K562 (cell line): ENCODE data around the gene VWA7. TPM values are rescaled to one million over a fixed set of nuclear protein-coding genes. Genes with fewer than 3 reads are reported as not detected.

ENCODE experiments used
- ATAC-seq: fragments of 200-7000 bp; cut with Tn5 transposase; 3 replicates; pipeline ENCODE4 v1.9.1; 2020; ENCODE audit warnings: moderate library complexity
- BruUV-seq: library from RNA; stranded (reverse); fragments of 400-500 nt; replicated peaks from 2 replicates; lab custom pipeline; 2021; lab: Mats Ljungman, UMichigan
- CTCF ChIA-PET: fragments of 300-600 bp; formaldehyde crosslinking; extraction: SDS; loops from one replicate; lab custom pipeline; 2021; ENCODE audit warnings: low intra/inter-chr PET ratio; lab: Yijun Ruan, JAX
- POLR2A ChIA-PET: fragments of 300-600, 350-650 bp; sonication (Branson Sonifier 250); formaldehyde crosslinking; extraction: SDS; loops from one replicate; lab custom pipeline; 2021; ENCODE audit warnings: antibody characterized with exemption, inconsistent platforms; lab: Yijun Ruan, JAX
- DNase-seq, 4 experiments: peaks; one replicate each; pipeline versions ENCODE4 v3.0.0 to v3.0.0-alpha.2; 2011 to 2018; ENCODE audit warnings: low spot score in 3 of 4, mixed read lengths in 3 of 4; ENCODE audit errors: extremely low read depth in 1 of 4
- FAIRE-seq: peaks from 2 replicates; lab custom pipeline; 2011; peaks lifted over from hg19 to GRCh38; lab: Jason Lieb, UNC
- H2AFZ ChIP-seq: 2 replicates; pipeline ENCODE4 v1.6.0; 2011; ENCODE audit warnings: low read depth, low read length, control low read depth, inconsistent platforms
- H3K27ac ChIP-seq: fragments of 200-600 bp; 3 replicates; pipeline ENCODE4 v1.8.0; 2011; ENCODE audit warnings: low read depth, mild to moderate bottlenecking, control low read depth, inconsistent platforms, low read length, moderate library complexity, mixed read lengths; ENCODE audit errors: extremely low read depth
- H3K27me3 ChIP-seq, 2 experiments: fragments of 300-600 bp in 1 of 2; 2 replicates in 1 of 2; 3 replicates in 1 of 2; pipeline versions ENCODE4 v1.6.0 to v1.8.0; 2011; ENCODE audit warnings: inconsistent platforms in 2 of 2, low read length in 2 of 2, mild to moderate bottlenecking in 1 of 2, mixed read lengths in 1 of 2, moderate library complexity in 1 of 2; ENCODE audit not compliant: control insufficient read depth in 2 of 2, insufficient read depth in 2 of 2
- H3K36me3 ChIP-seq: fragments of 300-600 bp; 3 replicates; pipeline ENCODE4 v1.8.0; 2011; ENCODE audit warnings: mild to moderate bottlenecking, low read length, inconsistent platforms; ENCODE audit not compliant: control insufficient read depth, insufficient read depth
- H3K4me1 ChIP-seq, 2 experiments: fragments of 200-600 bp in 1 of 2; replicated peaks in 1 of 2; 2 replicates in 1 of 2; 3 replicates in 1 of 2; pipeline versions ENCODE4 v1.5.1 to v1.8.0; 2011; ENCODE audit warnings: inconsistent platforms in 2 of 2, low read length in 2 of 2, mild to moderate bottlenecking in 1 of 2, mixed read lengths in 1 of 2, moderate library complexity in 1 of 2; ENCODE audit not compliant: control insufficient read depth in 2 of 2, insufficient read depth in 2 of 2
- H3K4me2 ChIP-seq: 2 replicates; pipeline ENCODE4 v1.6.1; 2011; ENCODE audit warnings: low read length, control low read depth, inconsistent platforms, mixed read lengths; ENCODE audit not compliant: insufficient read depth
- H3K4me3 ChIP-seq: fragments of 200-600 bp; sonication (generic), shearing (Covaris generic); 2 replicates; pipeline ENCODE4 v1.5.1; 2016; ENCODE audit warnings: control low read depth, inconsistent platforms
- H3K79me2 ChIP-seq: fragments of 200-600 bp; 3 replicates; pipeline ENCODE4 v1.8.0; 2011; ENCODE audit warnings: low read length, inconsistent platforms; ENCODE audit not compliant: control insufficient read depth, insufficient read depth
- H3K9ac ChIP-seq, 2 experiments: 2 replicates each; pipeline versions ENCODE4 v1.6.0 to v1.6.1; 2011; ENCODE audit warnings: low read depth in 2 of 2, low read length in 2 of 2, control low read depth in 1 of 2, inconsistent platforms in 1 of 2, mild to moderate bottlenecking in 1 of 2, mixed read lengths in 1 of 2; ENCODE audit not compliant: insufficient read depth in 1 of 2
- H3K9me1 ChIP-seq: one replicate; pipeline ENCODE4 v1.6.0; 2011; ENCODE audit warnings: inconsistent platforms, mild to moderate bottlenecking, low read length, moderate library complexity; ENCODE audit not compliant: control insufficient read depth, insufficient read depth
- H3K9me3 ChIP-seq: replicated peaks from 2 replicates; pipeline ENCODE4 v1.5.1; 2011; ENCODE audit warnings: low read depth, low read length, inconsistent platforms; ENCODE audit not compliant: control insufficient read depth, insufficient read depth
- H4K20me1 ChIP-seq: replicated peaks from 2 replicates; pipeline ENCODE4 v1.6.1; 2011; ENCODE audit warnings: low read length, inconsistent platforms, mixed read lengths; ENCODE audit not compliant: control insufficient read depth, insufficient read depth
- JUN ChIP-seq, 2 experiments: sonication (generic) in 1 of 2; formaldehyde crosslinking in 1 of 2; IDR thresholded peaks; 2 replicates each; pipeline versions ENCODE4 v1.6.1 to v1.8.0; 2012 to 2022; ENCODE audit warnings: borderline replicate concordance in 2 of 2, mild to moderate bottlenecking in 2 of 2, improper control_type of control experiment in 1 of 2, low read depth in 1 of 2, low read length in 1 of 2, missing genetic modification reagents in 1 of 2
- NR4A1 ChIP-seq, 2 experiments: fragments of 250-450 bp in 1 of 2; fragments of 450-650 bp in 1 of 2; sonication (Bioruptor Pico) in 1 of 2; IDR thresholded peaks; 2 replicates each; pipeline versions ENCODE4 v1.4.0 to v1.6.1; 2016 to 2020; ENCODE audit warnings: mild to moderate bottlenecking in 2 of 2, missing compliant biosample characterization in 1 of 2, missing genetic modification characterization in 1 of 2, moderate library complexity in 1 of 2
- POLR2G ChIP-seq: fragments of 200-400 bp; formaldehyde crosslinking; IDR thresholded peaks from 2 replicates; pipeline ENCODE4 v1.6.1; 2017; ENCODE audit warnings: low read depth, mild to moderate bottlenecking, antibody characterized with exemption, low read length, moderate library complexity
- PTRF ChIP-seq: fragments of 450-650 bp; IDR thresholded peaks from 2 replicates; pipeline ENCODE4 v1.6.1; 2016; ENCODE audit warnings: mild to moderate bottlenecking, missing genetic modification characterization, missing compliant biosample characterization
- RBFOX2 ChIP-seq: fragments of 200-400 bp; formaldehyde crosslinking; IDR thresholded peaks from 2 replicates; pipeline ENCODE4 v1.6.1; 2017; ENCODE audit warnings: low read depth, mild to moderate bottlenecking, low read length, moderate library complexity
- TEAD4 ChIP-seq, 2 experiments: sonication (generic) in 1 of 2; formaldehyde crosslinking in 1 of 2; IDR thresholded peaks; 2 replicates each; pipeline versions ENCODE4 v1.6.1 to v1.8.0; 2012 to 2022; ENCODE audit warnings: borderline replicate concordance in 1 of 2, inconsistent platforms in 1 of 2, low read length in 1 of 2, mild to moderate bottlenecking in 1 of 2, missing genetic modification reagents in 1 of 2
- ZBTB11 ChIP-seq, 3 experiments: fragments of 200-800 bp in 1 of 3; fragments of 250-450 bp in 1 of 3; fragments of 450-650 bp in 1 of 3; sonication (Bioruptor Pico) in 1 of 3; sonication (Bioruptor generic) in 1 of 3; formaldehyde crosslinking in 1 of 3; IDR thresholded peaks; 2 replicates each; pipeline versions ENCODE4 v1.6.1 to v1.8.0; 2016 to 2022; ENCODE audit warnings: mild to moderate bottlenecking in 2 of 3, missing genetic modification characterization in 2 of 3, missing compliant biosample characterization in 1 of 3, moderate library complexity in 1 of 3
- ZNF12 ChIP-seq: sonication (generic); formaldehyde crosslinking; IDR thresholded peaks from 2 replicates; pipeline ENCODE4 v1.4.0; 2020; ENCODE audit warnings: mild to moderate bottlenecking, missing genetic modification reagents
- ZNF41 ChIP-seq: fragments of 250-450 bp; sonication (Bioruptor Pico); conservative IDR thresholded peaks from 2 replicates; pipeline ENCODE4 v1.4.0; 2020; ENCODE audit warnings: mild to moderate bottlenecking
- WGBS: fragments of 100-300 bp; shearing (Covaris generic); methylation state at CpG from one replicate; pipeline ENCODE4 v1.1.6; 2016; ENCODE audit warnings: low coverage, mixed read lengths; ENCODE audit not compliant: insufficient coverage; ENCODE audit errors: missing lambda C conversion rate; 5-methylcytosine and 5-hydroxymethylcytosine counted together
- in situ Hi-C: fragments of 300-500 bp; cut with MboI; formaldehyde crosslinking; loops from 4 replicates; pipeline ENCODE4 v1.15.0; 2018; ENCODE audit warnings: inconsistent platforms, mixed read lengths
- intact Hi-C: fragments of 100-400 bp; cut with micrococcal nuclease; formaldehyde crosslinking; loops from 2 replicates; pipeline ENCODE4 v1.14.2; 2022
- polyA plus RNA-seq, 8 experiments: library from polyadenylated mRNA; depleted of rRNA in 4 of 8; stranded (reverse) in 5 of 8; unstranded in 3 of 8; fragments of >200 nt; fragmentation: Nextera tagmentation in 2 of 8; fragmentation: Illumina TruSeq in 1 of 8; extraction: Ambion mirVana in 2 of 8; extraction: Trizol in 1 of 8; gene quantifications; 2 replicates each; pipeline versions ENCODE4 v1.2.1 to v1.2.3, GENCODE V29; 2011 to 2014; ENCODE audit warnings: inconsistent platforms in 1 of 8, missing spikeins in 1 of 8
- total RNA-seq, 7 experiments: library from RNA; depleted of rRNA in 6 of 7; stranded (reverse); fragments of >200 nt in 6 of 7; fragmentation: Illumina TruSeq in 2 of 7; extraction: Trizol in 2 of 7; gene quantifications; 2 replicates each; pipeline versions ENCODE4 v1.2.1 to v1.2.3, GENCODE V29; 2011 to 2021; ENCODE audit warnings: low replicate concordance in 1 of 7
- TF ChIP-seq, protein P1 (sequence below): fragments of 250-450 bp; sonication (Bioruptor Pico); IDR thresholded peaks from 2 replicates; pipeline ENCODE4 v1.5.0; 2021

Gene VWA7
- total and polyA plus RNA-seq, 9 of the 15 experiments (the other 6 are each of a cell fraction or from before 2014, with no cell fraction given): 0.18 to 2.9 (median 0.95) TPM

DNA sequence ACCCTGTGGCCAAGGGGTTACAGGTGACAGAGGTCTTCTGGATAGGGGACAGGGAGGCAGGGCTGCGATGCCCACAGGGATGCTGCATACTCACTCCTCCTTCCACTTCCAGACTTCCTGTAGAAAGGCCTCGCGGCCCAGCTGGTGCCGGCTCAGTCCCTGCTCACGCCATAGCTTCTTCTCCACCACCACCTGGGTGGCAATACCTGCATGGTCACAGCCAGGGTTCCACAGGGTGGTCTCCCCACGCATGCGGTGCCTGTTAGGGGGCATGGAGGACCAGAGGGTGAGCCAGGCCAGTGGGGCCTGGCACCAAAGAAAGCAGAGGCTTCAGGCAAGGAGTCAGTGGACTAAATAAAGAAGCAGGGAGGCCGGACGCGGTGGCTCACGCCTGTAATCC, 8.3 kb upstream of the VWA7 start:
- Histone ChIP-seq H3K79me2 (peaks cover 7% of the 10 kb centered on the region), H3K4me2 (no peak overlapping the region), H2AFZ (no peak overlapping the region), H3K9me3 (no peaks in the 10 kb centered on the region), H3K36me3 (peaks cover 93% of the 10 kb centered on the region), H3K27ac (no peak overlapping the region; the same call in 2 of the 3 replicates), H3K4me1 (peaks cover 0 to 22% of the 10 kb centered on the region in 2 experiments; a peak in 1 of 5 replicates), H3K9me1 (no peaks in the 10 kb centered on the region), H4K20me1 (no peaks in the 10 kb centered on the region), H3K9ac (peak overlapping the region in 1 of 2 experiments; percentile 70; a peak in 2 of 4 replicates), H3K4me3 (no peak overlapping the region), H3K27me3 (no peaks in the 10 kb centered on the region)
- TF ChIP-seq PTRF (tag) (no peak), JUN (IDR thresholded peaks at IDR 0.05; ENCODE audit: borderline replicate concordance, low read depth, low read length) (no peak), JUN (CRISPR knock-in tag; IDR thresholded peaks at IDR 0.05; ENCODE audit: borderline replicate concordance) (0 out of 2 replicates have a peak, but pooled peaks have one; percentile 7), RBFOX2 (peak; percentile 62), TEAD4 (IDR thresholded peaks at IDR 0.05; ENCODE audit: low read length) (no peak), TEAD4 (CRISPR knock-in tag; IDR thresholded peaks at IDR 0.05; ENCODE audit: borderline replicate concordance) (0 out of 2 replicates have a peak, but pooled peaks have one; percentile 5), ZBTB11 (CRISPR knock-in tag; IDR thresholded peaks at IDR 0.05) (0 out of 6 replicates have a peak, but pooled peaks of 1 of the 3 experiments have one; percentile 20), POLR2G (peak; percentile 48; the same call in 1 of the 2 replicates), NR4A1 (CRISPR knock-in tag; IDR thresholded peaks at IDR 0.05) (0 out of 2 replicates have a peak, but pooled peaks have one; percentile 16), NR4A1 (tag; IDR thresholded peaks at IDR 0.05) (no peak), ZNF12 (CRISPR knock-in tag) (0 out of 2 replicates have a peak, but pooled peaks have one; percentile 25), ZNF41 (CRISPR knock-in tag) (no peak)
- TF ChIP-seq, protein P1, sequence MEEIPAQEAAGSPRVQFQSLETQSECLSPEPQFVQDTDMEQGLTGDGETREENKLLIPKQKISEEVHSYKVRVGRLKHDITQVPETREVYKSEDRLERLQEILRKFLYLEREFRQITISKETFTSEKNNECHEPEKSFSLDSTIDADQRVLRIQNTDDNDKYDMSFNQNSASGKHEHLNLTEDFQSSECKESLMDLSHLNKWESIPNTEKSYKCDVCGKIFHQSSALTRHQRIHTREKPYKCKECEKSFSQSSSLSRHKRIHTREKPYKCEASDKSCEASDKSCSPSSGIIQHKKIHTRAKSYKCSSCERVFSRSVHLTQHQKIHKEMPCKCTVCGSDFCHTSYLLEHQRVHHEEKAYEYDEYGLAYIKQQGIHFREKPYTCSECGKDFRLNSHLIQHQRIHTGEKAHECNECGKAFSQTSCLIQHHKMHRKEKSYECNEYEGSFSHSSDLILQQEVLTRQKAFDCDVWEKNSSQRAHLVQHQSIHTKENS (CRISPR knock-in tag): no peak
- no peak for ATAC-seq
- FAIRE-seq: no peak
- in situ Hi-C loops (no loop called here), intact Hi-C loops (no loop called here)
- POLR2A ChIA-PET: interaction anchor here (0.6 to 2.4 kb wide), 12 partner anchors 10 to 191 kb away, joined by 3 to 10 read pairs (median 4); partner anchors contain the start of genes BAG6, HSPA1B and LSM2
- DNase-seq: no peak
- no TSS peak for BruUV-seq
- WGBS: 95% methylated on average over 11 of the region's 11 CpGs
- CTCF ChIA-PET: no interaction called here
